HL-60 (cell line): Measurements from ENCODE around the gene PIGH.

ENCODE experiments used
- CTCF ChIP-seq: IDR thresholded peaks from one replicate; pipeline ENCODE4 v1.5.1; 2011; ENCODE audit warnings: low read length, control low read depth, inconsistent platforms; ENCODE audit not compliant: insufficient read depth
- GABPA ChIP-seq: IDR thresholded peaks from 2 replicates; pipeline ENCODE4 v1.6.1; 2012; ENCODE audit warnings: low read depth
- REST ChIP-seq: IDR thresholded peaks from 2 replicates; pipeline ENCODE4 v1.6.1; 2012; ENCODE audit warnings: low read depth; ENCODE audit not compliant: insufficient replicate concordance

GRCh38 chr14:67570453-67570852, 29.6 kb downstream of the PIGH start:
- TF ChIP-seq REST (no peak), CTCF (no peak), GABPA (no peak)
